SK-N-SH treated with all-trans-retinoic acid at 6 μM for 48 hours (cell line): ENCODE measurements around the gene IGF1R.

Source experiments
- ATAC-seq: fragments of 200-7000 bp; cut with Tn5 transposase; 3 replicates; pipeline ENCODE4 v1.9.1; 2020; ENCODE audit warnings: mild to moderate bottlenecking, moderate library complexity
- ARNTL ChIP-seq: fragments of 450-650 bp; formaldehyde crosslinking; IDR thresholded peaks from 2 replicates; pipeline ENCODE4 v1.5.0; 2020; ENCODE audit warnings: low read depth, mild to moderate bottlenecking, moderate library complexity, borderline replicate concordance
- CREB5 ChIP-seq: fragments of 250-450 bp; sonication (Bioruptor Pico); IDR thresholded peaks from 2 replicates; pipeline ENCODE4 v1.5.1; 2020; ENCODE audit warnings: low read depth, mild to moderate bottlenecking, moderate library complexity
- CSDC2 ChIP-seq: fragments of 250-450 bp; sonication (Bioruptor Pico); IDR thresholded peaks from 2 replicates; pipeline ENCODE4 v1.5.0; 2020; ENCODE audit warnings: mild to moderate bottlenecking, moderate library complexity
- CSRNP3 ChIP-seq: fragments of 250-450 bp; sonication (Bioruptor Pico); IDR thresholded peaks from 2 replicates; pipeline ENCODE4 v1.5.1; 2021; ENCODE audit warnings: mild to moderate bottlenecking, moderate library complexity
- ESRRG ChIP-seq: fragments of 250-450 bp; sonication (Bioruptor Pico); IDR thresholded peaks from 2 replicates; pipeline ENCODE4 v1.6.1; 2021; ENCODE audit warnings: mild to moderate bottlenecking
- GLIS3 ChIP-seq: fragments of 250-450 bp; sonication (Bioruptor Pico); IDR thresholded peaks from 2 replicates; pipeline ENCODE4 v1.5.0; 2020; ENCODE audit warnings: mild to moderate bottlenecking, moderate library complexity
- ISL1 ChIP-seq: fragments of 250-450 bp; sonication (Bioruptor Pico); IDR thresholded peaks from 2 replicates; pipeline ENCODE4 v2.1.2; 2022; ENCODE audit warnings: mild to moderate bottlenecking, moderate library complexity
- OSR1 ChIP-seq: fragments of 250-450 bp; sonication (Bioruptor Pico); IDR thresholded peaks from 2 replicates; pipeline ENCODE4 v1.8.0; 2022; ENCODE audit warnings: moderate library complexity, mild to moderate bottlenecking, inconsistent platforms
- PPARA ChIP-seq: fragments of 250-450 bp; sonication (Bioruptor Pico); IDR thresholded peaks from 2 replicates; pipeline ENCODE4 v1.5.0; 2020; ENCODE audit warnings: mild to moderate bottlenecking, borderline replicate concordance
- RARB ChIP-seq: fragments of 250-450 bp; sonication (Bioruptor Pico); IDR thresholded peaks from 2 replicates; pipeline ENCODE4 v1.8.0; 2021; ENCODE audit warnings: mild to moderate bottlenecking, moderate library complexity
- TCF4 ChIP-seq: fragments of 250-450 bp; sonication (Bioruptor Pico); IDR thresholded peaks from 2 replicates; pipeline ENCODE4 v1.8.0; 2021; ENCODE audit warnings: mild to moderate bottlenecking, moderate library complexity, borderline replicate concordance
- TOX ChIP-seq: fragments of 250-450 bp; sonication (Bioruptor Pico); IDR thresholded peaks from 2 replicates; pipeline ENCODE4 v1.8.0; 2021; ENCODE audit warnings: mild to moderate bottlenecking, moderate library complexity, borderline replicate concordance
- TSHZ2 ChIP-seq: fragments of 250-450 bp; sonication (Bioruptor Pico); IDR thresholded peaks from 2 replicates; pipeline ENCODE4 v1.5.0; 2020; ENCODE audit warnings: mild to moderate bottlenecking, moderate library complexity
- ZC3H10 ChIP-seq: fragments of 250-450 bp; sonication (Bioruptor Pico); IDR thresholded peaks from 2 replicates; pipeline ENCODE4 v1.5.1; 2021; ENCODE audit warnings: mild to moderate bottlenecking, moderate library complexity
- ZFP3 ChIP-seq: fragments of 250-450 bp; sonication (Bioruptor Pico); IDR thresholded peaks from 2 replicates; pipeline ENCODE4 v1.5.0; 2020; ENCODE audit warnings: mild to moderate bottlenecking, moderate library complexity
- ZFP30 ChIP-seq: fragments of 450-650 bp; formaldehyde crosslinking; IDR thresholded peaks from 2 replicates; pipeline ENCODE4 v1.5.0; 2022; ENCODE audit warnings: mild to moderate bottlenecking, moderate library complexity
- ZNF565 ChIP-seq: fragments of 450-650 bp; formaldehyde crosslinking; conservative IDR thresholded peaks from 2 replicates; pipeline ENCODE4 v1.5.0; 2020; ENCODE audit warnings: low read depth, mild to moderate bottlenecking, moderate library complexity
- ZNF70 ChIP-seq: fragments of 450-650 bp; formaldehyde crosslinking; IDR thresholded peaks from 2 replicates; pipeline ENCODE4 v1.5.0; 2020; ENCODE audit warnings: mild to moderate bottlenecking, moderate library complexity
- ZNF8 ChIP-seq: fragments of 450-650 bp; formaldehyde crosslinking; IDR thresholded peaks from 2 replicates; pipeline ENCODE4 v1.5.0; 2020; ENCODE audit warnings: mild to moderate bottlenecking, moderate library complexity
- TF ChIP-seq, protein P1 (sequence below): fragments of 250-450 bp; sonication (Bioruptor Pico); IDR thresholded peaks from 2 replicates; pipeline ENCODE4 v1.8.0; 2021; ENCODE audit warnings: low read depth, mild to moderate bottlenecking, moderate library complexity, borderline replicate concordance
- TF ChIP-seq, protein P2 (sequence below): fragments of 250-450 bp; sonication (Bioruptor Pico); IDR thresholded peaks from 2 replicates; pipeline ENCODE4 v1.8.0; 2020; ENCODE audit warnings: mild to moderate bottlenecking, moderate library complexity, borderline replicate concordance

The IGF1R gene

DNA sequence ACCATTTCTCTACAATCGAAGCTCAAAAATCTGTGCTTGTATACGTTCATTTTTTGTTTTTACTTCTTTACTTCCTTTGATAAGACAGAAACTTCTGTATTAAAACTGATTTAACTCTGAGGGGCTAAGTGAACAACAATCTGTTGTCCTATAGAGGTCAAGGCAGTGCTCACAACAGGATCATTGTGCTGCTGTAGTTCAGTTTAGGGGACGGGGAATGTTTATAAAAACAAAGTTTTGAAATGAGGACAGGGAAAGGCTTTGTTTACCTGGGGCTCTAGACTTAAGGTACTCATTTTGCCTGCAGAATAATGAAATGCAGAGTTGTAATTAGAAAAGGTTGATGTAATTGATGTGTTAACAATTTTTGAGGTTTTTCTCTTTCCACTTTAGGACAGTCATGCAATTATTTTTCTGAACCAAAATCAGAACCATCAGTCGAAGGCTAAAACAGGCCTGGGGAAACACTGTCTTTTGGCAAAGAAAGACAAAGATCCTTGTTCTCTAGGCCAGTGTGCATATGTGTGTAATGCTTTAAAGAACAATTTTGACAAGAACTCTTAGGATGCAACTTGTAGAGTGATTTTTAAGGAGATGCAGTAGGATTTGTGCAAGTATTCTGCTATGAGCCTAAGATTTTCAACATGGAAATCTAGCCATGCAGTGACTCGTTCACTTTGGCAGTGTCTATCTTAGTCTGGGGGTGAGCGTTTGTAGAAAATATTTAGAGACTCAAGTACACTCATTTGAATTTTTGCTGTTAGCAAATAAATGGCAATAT, 194.0 kb downstream of the IGF1R start:
- ATAC-seq, result peak; percentile 39; the same call in 1 of the 3 replicates
- TF ChIP-seq ISL1 (no peak), OSR1 (CRISPR knock-in tag) (no peak), ZFP30 (CRISPR knock-in tag) (no peak), TSHZ2 (CRISPR knock-in tag) (no peak), ZNF70 (CRISPR knock-in tag) (no peak), ZC3H10 (CRISPR knock-in tag) (no peak), CSDC2 (CRISPR knock-in tag) (no peak), GLIS3 (CRISPR knock-in tag) (no peak), ZNF8 (CRISPR knock-in tag) (no peak), CREB5 (CRISPR knock-in tag) (no peak), TOX (no peak), ZFP3 (no peak), RARB (CRISPR knock-in tag) (no peak), PPARA (CRISPR knock-in tag) (no peak), TCF4 (no peak), CSRNP3 (CRISPR knock-in tag) (no peak)
- TF ChIP-seq, protein P1, sequence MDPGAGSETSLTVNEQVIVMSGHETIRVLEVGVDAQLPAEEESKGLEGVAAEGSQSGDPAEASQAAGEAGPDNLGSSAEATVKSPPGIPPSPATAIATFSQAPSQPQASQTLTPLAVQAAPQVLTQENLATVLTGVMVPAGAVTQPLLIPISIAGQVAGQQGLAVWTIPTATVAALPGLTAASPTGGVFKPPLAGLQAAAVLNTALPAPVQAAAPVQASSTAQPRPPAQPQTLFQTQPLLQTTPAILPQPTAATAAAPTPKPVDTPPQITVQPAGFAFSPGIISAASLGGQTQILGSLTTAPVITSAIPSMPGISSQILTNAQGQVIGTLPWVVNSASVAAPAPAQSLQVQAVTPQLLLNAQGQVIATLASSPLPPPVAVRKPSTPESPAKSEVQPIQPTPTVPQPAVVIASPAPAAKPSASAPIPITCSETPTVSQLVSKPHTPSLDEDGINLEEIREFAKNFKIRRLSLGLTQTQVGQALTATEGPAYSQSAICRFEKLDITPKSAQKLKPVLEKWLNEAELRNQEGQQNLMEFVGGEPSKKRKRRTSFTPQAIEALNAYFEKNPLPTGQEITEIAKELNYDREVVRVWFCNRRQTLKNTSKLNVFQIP (CRISPR knock-in tag), result no peak
- TF ChIP-seq, all 23 proteins: peak for 0

GRCh38 chr15:98842973-98843285, 194.6 kb downstream of the IGF1R start:
- TF ChIP-seq PPARA (CRISPR knock-in tag), result no peak
- no peak for TF ChIP-seq TSHZ2 (CRISPR knock-in tag)
- no peak for TF ChIP-seq ZNF565 (CRISPR knock-in tag)
- no peak for TF ChIP-seq TCF4
- no peak for TF ChIP-seq OSR1 (CRISPR knock-in tag)
- TF ChIP-seq CSDC2 (CRISPR knock-in tag), result no peak
- TF ChIP-seq ISL1, result no peak
- TF ChIP-seq RARB (CRISPR knock-in tag), result no peak
- TF ChIP-seq TOX, result no peak
- no peak for TF ChIP-seq ZC3H10 (CRISPR knock-in tag)
- TF ChIP-seq ESRRG (CRISPR knock-in tag), result no peak
- TF ChIP-seq, protein P2, sequence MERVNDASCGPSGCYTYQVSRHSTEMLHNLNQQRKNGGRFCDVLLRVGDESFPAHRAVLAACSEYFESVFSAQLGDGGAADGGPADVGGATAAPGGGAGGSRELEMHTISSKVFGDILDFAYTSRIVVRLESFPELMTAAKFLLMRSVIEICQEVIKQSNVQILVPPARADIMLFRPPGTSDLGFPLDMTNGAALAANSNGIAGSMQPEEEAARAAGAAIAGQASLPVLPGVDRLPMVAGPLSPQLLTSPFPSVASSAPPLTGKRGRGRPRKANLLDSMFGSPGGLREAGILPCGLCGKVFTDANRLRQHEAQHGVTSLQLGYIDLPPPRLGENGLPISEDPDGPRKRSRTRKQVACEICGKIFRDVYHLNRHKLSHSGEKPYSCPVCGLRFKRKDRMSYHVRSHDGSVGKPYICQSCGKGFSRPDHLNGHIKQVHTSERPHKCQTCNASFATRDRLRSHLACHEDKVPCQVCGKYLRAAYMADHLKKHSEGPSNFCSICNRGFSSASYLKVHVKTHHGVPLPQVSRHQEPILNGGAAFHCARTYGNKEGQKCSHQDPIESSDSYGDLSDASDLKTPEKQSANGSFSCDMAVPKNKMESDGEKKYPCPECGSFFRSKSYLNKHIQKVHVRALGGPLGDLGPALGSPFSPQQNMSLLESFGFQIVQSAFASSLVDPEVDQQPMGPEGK (CRISPR knock-in tag), result no peak
- no peak for TF ChIP-seq ZNF8 (CRISPR knock-in tag)
- TF ChIP-seq ARNTL, result no peak
- no peak for ATAC-seq
